Trophoblast cell (in vitro differentiated cells and primary cell): ENCODE measurements around the gene CCDC57.

Experiments used
- DNase-seq, 2 donors: peaks; one replicate each; pipeline ENCODE4 v3.0.0-alpha.2; 2016
- H2AFZ ChIP-seq: 2 replicates; pipeline ENCODE4 v1.6.1; 2013; ENCODE audit warnings: low read length, moderate library complexity, mild to moderate bottlenecking; ENCODE audit not compliant: insufficient read depth, poor library complexity
- H2AK5ac ChIP-seq: 2 replicates; pipeline ENCODE4 v1.6.1; 2013; ENCODE audit warnings: mild to moderate bottlenecking, low read length
- H2BK120ac ChIP-seq: 2 replicates; pipeline ENCODE4 v1.6.1; 2013; ENCODE audit warnings: low read length, mild to moderate bottlenecking, moderate library complexity; ENCODE audit not compliant: insufficient read depth, poor library complexity
- H2BK12ac ChIP-seq: 2 replicates; pipeline ENCODE4 v1.6.1; 2013; ENCODE audit warnings: mild to moderate bottlenecking, low read length, moderate library complexity
- H2BK5ac ChIP-seq: 2 replicates; pipeline ENCODE4 v1.6.1; 2013; ENCODE audit warnings: low read length, low read depth, moderate library complexity, mild to moderate bottlenecking; ENCODE audit not compliant: poor library complexity
- H3K14ac ChIP-seq: 2 replicates; pipeline ENCODE4 v1.6.1; 2013; ENCODE audit warnings: mild to moderate bottlenecking, low read length
- H3K18ac ChIP-seq: 2 replicates; pipeline ENCODE4 v1.6.1; 2013; ENCODE audit warnings: mild to moderate bottlenecking, low read length
- H3K23ac ChIP-seq: 2 replicates; pipeline ENCODE4 v1.6.1; 2013; ENCODE audit warnings: low read length
- H3K27ac ChIP-seq: 2 replicates; pipeline ENCODE4 v1.5.1; 2013; ENCODE audit warnings: low read depth, mild to moderate bottlenecking, inconsistent platforms, low read length, moderate library complexity
- H3K27me3 ChIP-seq: 2 replicates; pipeline ENCODE4 v1.6.1; 2013; ENCODE audit warnings: inconsistent platforms, mild to moderate bottlenecking, low read length, moderate library complexity; ENCODE audit not compliant: insufficient read depth
- H3K36me3 ChIP-seq, 2 experiments: 1 replicate in 1 of 2; 2 replicates in 1 of 2; pipeline ENCODE4 v1.6.1; 2013; ENCODE audit warnings: low read length in 2 of 2, mild to moderate bottlenecking in 2 of 2, moderate library complexity in 1 of 2; ENCODE audit not compliant: insufficient read depth in 2 of 2, control insufficient read depth in 1 of 2
- H3K4ac ChIP-seq: 2 replicates; pipeline ENCODE4 v1.6.1; 2013; ENCODE audit warnings: low read depth, mild to moderate bottlenecking, low read length, moderate library complexity
- H3K4me1 ChIP-seq, 2 experiments: 1 replicate in 1 of 2; 2 replicates in 1 of 2; pipeline ENCODE4 v1.6.1; 2013; ENCODE audit warnings: low read length in 2 of 2, mild to moderate bottlenecking in 2 of 2, moderate library complexity in 1 of 2; ENCODE audit not compliant: insufficient read depth in 2 of 2, control insufficient read depth in 1 of 2
- H3K4me2 ChIP-seq: 2 replicates; pipeline ENCODE4 v1.6.1; 2013; ENCODE audit warnings: inconsistent platforms, mild to moderate bottlenecking, low read length, moderate library complexity
- H3K4me3 ChIP-seq: 2 replicates; pipeline ENCODE4 v1.5.1; 2013; ENCODE audit warnings: mild to moderate bottlenecking, low read depth, low read length, inconsistent platforms
- H3K79me1 ChIP-seq: one replicate; pipeline ENCODE4 v1.6.1; 2013; ENCODE audit warnings: low read length
- H3K79me2 ChIP-seq: 2 replicates; pipeline ENCODE4 v1.6.1; 2013; ENCODE audit warnings: low read length, mild to moderate bottlenecking; ENCODE audit not compliant: control insufficient read depth, insufficient read depth, poor library complexity
- H3K9ac ChIP-seq: 2 replicates; pipeline ENCODE4 v1.6.1; 2013; ENCODE audit warnings: mild to moderate bottlenecking, low read length
- H3K9me3 ChIP-seq: 2 replicates; pipeline ENCODE4 v1.6.1; 2013; ENCODE audit warnings: low read depth, mild to moderate bottlenecking, control low read depth, inconsistent platforms, low read length; ENCODE audit not compliant: insufficient read depth
- H4K12ac ChIP-seq: 2 replicates; pipeline ENCODE4 v1.6.1; 2013; ENCODE audit warnings: low read depth, mild to moderate bottlenecking, low read length, moderate library complexity
- H4K8ac ChIP-seq: 2 replicates; pipeline ENCODE4 v1.6.1; 2013; ENCODE audit warnings: low read depth, mild to moderate bottlenecking, low read length, moderate library complexity
- H4K91ac ChIP-seq: one replicate; pipeline ENCODE4 v1.6.1; 2013; ENCODE audit warnings: low read depth, mild to moderate bottlenecking, low read length, moderate library complexity
- WGBS: extraction: QIAGEN DNeasy Blood & Tissue Kit; methylation state at CpG from one replicate; pipeline ENCODE4 v1.1.7; 2013; ENCODE audit warnings: missing lambda C conversion rate; ENCODE audit not compliant: insufficient read length, insufficient coverage; ENCODE audit errors: extremely low coverage; 5-methylcytosine and 5-hydroxymethylcytosine counted together

Gene CCDC57

DNA sequence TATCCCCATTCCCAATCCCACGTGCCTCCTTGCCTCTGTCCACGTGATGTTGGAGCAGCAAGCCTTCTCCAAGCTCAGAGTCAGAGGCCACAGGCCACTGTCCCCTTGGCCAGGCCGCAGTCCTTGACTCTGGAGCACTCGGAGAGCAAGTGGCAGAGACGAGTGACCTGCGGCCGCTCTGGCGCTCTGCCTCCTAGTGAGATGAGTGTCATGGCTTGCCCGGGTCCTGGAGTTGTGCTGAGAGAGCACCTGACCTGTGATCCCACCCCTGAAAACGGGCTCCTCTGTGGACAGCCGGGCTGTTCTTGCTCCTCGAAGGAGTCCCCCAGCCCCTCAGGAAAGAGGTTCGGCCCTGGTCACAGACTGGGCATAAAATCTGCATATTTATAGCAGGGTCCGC is 104.6 kb downstream of the CCDC57 start:
- Histone ChIP-seq H3K4me3 (no peak overlapping the region), H3K18ac (no peak overlapping the region), H3K79me1 (peaks cover 16% of the 10 kb centered on the region), H3K36me3 (peaks cover 3 to 5% of the 10 kb centered on the region in 2 experiments), H3K9me3 (no peaks in the 10 kb centered on the region), H4K8ac (no peak overlapping the region), H4K12ac (no peak overlapping the region), H2AFZ (no peak overlapping the region), H3K27me3 (no peaks in the 10 kb centered on the region), H2BK120ac (no peak overlapping the region), H2BK5ac (no peak overlapping the region), H2AK5ac (no peak overlapping the region), H2BK12ac (no peak overlapping the region), H4K91ac (no peak overlapping the region), H3K23ac (no peak overlapping the region), H3K4me2 (no peak overlapping the region), H3K4me1 (peaks cover 33 to 36% of the 10 kb centered on the region in 2 experiments), H3K4ac (no peak overlapping the region), H3K27ac (no peak overlapping the region), H3K14ac (no peak overlapping the region), H3K79me2 (no peaks in the 10 kb centered on the region), H3K9ac (no peak overlapping the region)
- DNase-seq, result no peak
- no CpG with 5 or more reads among the region's 14 CpGs for WGBS

DNA sequence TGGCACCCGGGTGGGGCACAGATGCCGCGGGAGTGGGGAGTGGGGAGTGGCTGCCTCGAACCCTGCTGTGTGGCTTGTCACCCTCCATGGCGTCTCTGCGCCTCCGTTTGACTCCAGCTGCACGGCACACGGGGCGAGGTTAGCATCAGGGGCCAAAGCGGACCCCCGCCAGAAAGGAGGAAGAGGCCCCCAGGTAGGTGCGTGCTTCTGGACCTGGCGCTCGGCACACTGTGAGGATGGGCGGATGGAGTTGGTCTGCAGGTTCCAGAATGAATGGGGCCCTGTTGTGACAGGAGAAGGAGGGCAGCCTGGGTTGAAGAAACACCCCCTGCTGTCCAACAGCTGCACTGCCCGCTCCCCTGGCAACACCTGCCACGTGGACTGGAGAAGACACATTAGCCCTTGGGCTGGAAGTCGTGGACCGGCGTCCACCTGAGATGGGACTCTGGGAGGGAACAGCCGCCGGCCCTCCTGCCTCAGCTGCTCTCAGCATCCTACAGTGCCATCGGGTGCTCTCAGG is 105.2 kb downstream of the CCDC57 start:
- no CpG with 5 or more reads among the region's 24 CpGs for WGBS
- no peak overlapping the region for H3K4ac ChIP-seq
- peaks cover 16% of the 10 kb centered on the region for H3K79me1 ChIP-seq
- H3K14ac ChIP-seq, result no peak overlapping the region
- H3K9ac ChIP-seq, result no peak overlapping the region
- no peak overlapping the region for H3K4me3 ChIP-seq
- H2BK12ac ChIP-seq, result no peak overlapping the region
- no peak overlapping the region for H4K8ac ChIP-seq
- H3K23ac ChIP-seq, result no peak overlapping the region
- no peak overlapping the region for H4K12ac ChIP-seq
- peaks cover 0 to 4% of the 10 kb centered on the region in 2 experiments for H3K36me3 ChIP-seq
- H3K9me3 ChIP-seq, result no peaks in the 10 kb centered on the region
- DNase-seq, result peak in 1 of 2 donors; percentile 35
- peaks cover 37 to 39% of the 10 kb centered on the region in 2 experiments for H3K4me1 ChIP-seq
- H3K27me3 ChIP-seq, result no peaks in the 10 kb centered on the region
- H4K91ac ChIP-seq, result no peak overlapping the region
- no peak overlapping the region for H3K27ac ChIP-seq
- no peak overlapping the region for H3K18ac ChIP-seq
- H2BK5ac ChIP-seq, result no peak overlapping the region
- no peaks in the 10 kb centered on the region for H3K79me2 ChIP-seq
- no peak overlapping the region for H2AFZ ChIP-seq
- no peak overlapping the region for H2BK120ac ChIP-seq
- H3K4me2 ChIP-seq, result no peak overlapping the region
- H2AK5ac ChIP-seq, result no peak overlapping the region

DNA sequence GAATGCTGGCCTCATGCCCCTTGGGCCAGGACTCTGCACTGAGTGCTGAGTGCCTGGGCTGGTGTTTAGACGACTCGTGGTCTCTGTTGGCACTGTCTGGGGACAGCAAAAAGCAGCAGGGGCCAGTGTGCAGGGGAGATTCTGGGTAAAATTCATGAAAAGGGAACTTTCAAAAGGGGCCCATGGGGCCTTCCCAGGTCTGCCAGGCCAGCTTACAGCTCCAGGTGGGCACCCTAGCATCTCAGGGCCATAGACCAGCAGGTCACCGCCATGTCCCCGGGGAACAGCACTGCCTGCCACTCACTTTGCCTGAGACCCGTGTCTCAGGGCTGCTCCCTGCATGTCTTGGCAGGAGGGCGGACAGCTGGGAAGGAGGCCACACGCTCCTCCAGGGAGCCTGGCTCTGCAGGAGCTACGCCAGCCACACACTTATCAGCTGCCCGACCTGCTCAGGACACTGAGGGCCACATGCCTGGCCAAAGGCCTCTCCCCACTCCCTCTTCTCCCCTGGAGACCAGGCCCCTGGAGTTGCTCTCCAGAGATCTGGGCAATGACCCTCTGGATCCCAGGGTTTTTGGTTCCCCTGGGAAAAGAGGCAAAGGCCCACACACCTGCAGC is 105.8 kb downstream of the CCDC57 start:
- H3K27me3 ChIP-seq, result no peaks in the 10 kb centered on the region
- no peak overlapping the region for H2BK120ac ChIP-seq
- H4K91ac ChIP-seq, result no peak overlapping the region
- no peak overlapping the region for H3K9ac ChIP-seq
- H3K18ac ChIP-seq, result no peak overlapping the region
- no peak overlapping the region for H3K23ac ChIP-seq
- no peak overlapping the region for H2AK5ac ChIP-seq
- H3K79me1 ChIP-seq, result peaks cover 16% of the 10 kb centered on the region
- peak overlapping the region; percentile 7 for H3K4me2 ChIP-seq
- no peak overlapping the region for H4K8ac ChIP-seq
- no CpG with 5 or more reads among the region's 9 CpGs for WGBS
- H3K4me3 ChIP-seq, result no peak overlapping the region
- H2BK12ac ChIP-seq, result no peak overlapping the region
- H3K79me2 ChIP-seq, result no peaks in the 10 kb centered on the region
- no peak overlapping the region for H3K4ac ChIP-seq
- no peak overlapping the region for H2BK5ac ChIP-seq
- H3K14ac ChIP-seq, result no peak overlapping the region
- no peak overlapping the region for H2AFZ ChIP-seq
- no peaks in the 10 kb centered on the region for H3K9me3 ChIP-seq
- peaks cover 37 to 43% of the 10 kb centered on the region in 2 experiments for H3K4me1 ChIP-seq
- H3K27ac ChIP-seq, result no peak overlapping the region
- H3K36me3 ChIP-seq, result no peaks in the 10 kb centered on the region
- no peak overlapping the region for H4K12ac ChIP-seq
- no peak for DNase-seq

DNA sequence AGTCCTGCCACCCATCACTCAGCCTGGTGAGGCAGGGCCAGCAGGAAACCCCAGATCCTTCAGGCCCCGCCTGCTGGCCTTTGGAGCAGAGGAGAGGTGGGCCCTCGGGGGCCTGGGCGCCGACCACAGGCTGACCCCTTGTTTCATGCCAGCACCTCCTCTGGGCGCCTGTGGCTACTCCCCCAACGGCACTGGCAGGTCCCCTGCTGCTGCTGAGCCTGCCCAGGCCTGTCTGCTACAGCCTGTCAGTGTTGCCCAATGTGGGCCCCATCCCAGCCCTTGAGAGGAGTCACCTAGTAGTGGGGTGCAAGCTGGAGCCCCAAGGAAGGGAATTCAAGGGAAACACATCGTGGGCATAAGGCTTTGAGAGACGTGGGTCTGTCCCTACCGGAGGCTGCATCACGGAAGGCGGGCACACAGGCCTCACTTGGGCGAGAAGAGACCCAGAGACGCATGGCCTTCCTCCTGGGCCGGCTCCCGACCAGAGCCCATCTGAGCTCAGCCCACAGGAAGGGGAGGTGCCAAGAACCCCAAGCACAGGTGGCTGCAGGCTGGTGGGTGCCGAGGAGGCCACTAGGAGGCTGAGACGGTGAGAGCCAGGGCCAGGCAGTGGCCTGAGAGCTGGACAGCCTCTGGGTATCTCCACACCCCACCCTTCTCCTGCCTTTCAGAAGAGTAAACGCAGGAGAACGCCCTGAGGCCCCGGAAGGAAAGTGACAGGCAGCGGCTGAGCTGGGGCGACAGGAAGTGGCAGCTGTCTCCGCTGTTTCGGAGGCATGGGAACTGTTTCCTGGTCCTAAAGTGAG is 106.6 kb downstream of the CCDC57 start:
- Histone ChIP-seq H3K9me3 (no peaks in the 10 kb centered on the region), H2AK5ac (peak overlapping the region; percentile 38), H3K27me3 (no peaks in the 10 kb centered on the region), H3K9ac (no peak overlapping the region), H4K91ac (no peak overlapping the region), H3K79me2 (no peaks in the 10 kb centered on the region), H2BK120ac (no peak overlapping the region), H3K27ac (no peak overlapping the region), H2AFZ (peak overlapping the region; percentile 13), H4K12ac (no peak overlapping the region), H4K8ac (no peak overlapping the region), H2BK5ac (no peak overlapping the region), H3K4me3 (no peak overlapping the region), H3K23ac (no peak overlapping the region), H2BK12ac (no peak overlapping the region), H3K18ac (peak overlapping the region; percentile 16), H3K4me2 (peak overlapping the region; percentile 7), H3K4ac (no peak overlapping the region), H3K14ac (peak overlapping the region; percentile 7), H3K4me1 (peaks cover 37 to 50% of the 10 kb centered on the region in 2 experiments), H3K79me1 (peaks cover 16% of the 10 kb centered on the region), H3K36me3 (no peaks in the 10 kb centered on the region)
- no CpG with 5 or more reads among the region's 24 CpGs for WGBS
- DNase-seq, result peak; percentile 86 to 91
